ENCODE results near the gene DAPK3.

The DAPK3 gene

DNA sequence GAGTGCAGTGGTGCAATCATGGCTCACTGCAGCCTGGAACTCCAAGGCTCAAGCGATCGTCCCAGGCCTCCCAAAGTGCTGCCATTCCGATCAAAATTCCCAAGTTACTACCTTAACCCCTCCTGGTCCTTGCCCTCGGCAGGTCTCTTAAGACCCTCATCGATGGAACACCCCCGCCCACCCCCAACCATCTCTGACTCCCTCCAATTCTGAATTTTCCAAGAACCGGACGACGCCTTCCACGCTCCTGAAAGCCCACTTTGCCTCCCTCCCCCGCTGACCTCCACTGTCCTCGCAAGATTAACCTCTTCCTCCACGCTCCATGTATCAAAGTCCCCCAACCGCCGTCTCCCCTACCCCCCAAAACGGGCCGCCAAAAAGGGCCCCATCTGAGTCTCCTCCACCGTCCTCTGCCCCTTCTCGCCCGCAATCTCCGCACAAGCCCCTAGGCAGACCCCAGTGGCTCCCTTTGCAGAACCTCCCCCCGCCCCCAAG is 539 bp downstream of the DAPK3 start:
- TF ChIP-seq GATA3 (IDR thresholded peaks at IDR 0.05; ENCODE audit: low read depth, low read length), result no peak
- TF ChIP-seq GATA2 (IDR thresholded peaks at IDR 0.05; ENCODE audit: low read depth, low read length), result no peak

DNA sequence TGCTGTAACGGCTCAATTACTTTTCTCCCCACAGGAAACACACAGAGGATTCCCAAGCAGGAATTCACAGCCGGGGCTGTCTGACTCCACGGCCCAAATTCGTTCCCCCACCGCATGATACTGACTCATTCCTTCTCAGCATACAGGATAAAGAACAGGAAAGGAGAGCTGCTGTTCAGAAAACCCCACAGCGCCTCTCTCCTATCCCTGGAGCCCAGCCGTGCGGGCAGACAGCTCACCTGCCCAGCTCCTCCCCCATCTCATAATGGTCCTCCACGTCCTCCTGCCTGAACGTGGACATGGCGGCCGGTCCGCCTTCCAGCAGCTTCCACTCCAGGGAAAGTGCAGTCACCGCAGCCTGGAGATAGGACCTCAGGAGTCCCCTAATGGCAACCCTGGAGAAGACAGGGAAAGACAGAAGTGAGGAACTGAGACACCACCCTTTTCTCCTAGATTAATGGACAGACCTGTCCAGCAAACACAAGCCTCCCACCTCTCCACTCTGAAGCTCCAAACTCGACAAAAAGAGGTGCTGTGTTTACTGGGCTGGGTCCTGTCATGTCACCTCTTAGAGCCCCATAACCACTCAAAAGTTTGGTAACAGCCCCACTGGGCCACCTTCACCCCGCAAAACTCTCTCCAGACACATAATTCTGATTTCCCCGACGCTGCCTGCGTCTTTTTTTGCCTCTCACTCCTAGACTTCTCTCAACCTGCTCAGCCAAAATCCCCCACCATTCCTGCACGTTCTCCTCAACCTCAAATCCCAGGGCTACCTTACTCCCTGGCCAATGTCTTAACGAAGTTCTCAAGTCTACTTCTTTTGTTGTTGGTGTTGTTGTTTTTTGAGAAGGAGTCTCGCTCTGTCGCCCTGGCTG is 1.2 kb downstream of the DAPK3 start:
- TF ChIP-seq GATA3 (IDR thresholded peaks at IDR 0.05; ENCODE audit: low read depth, low read length) (no peak), GATA2 (IDR thresholded peaks at IDR 0.05; ENCODE audit: low read depth, low read length) (no peak)

DNA sequence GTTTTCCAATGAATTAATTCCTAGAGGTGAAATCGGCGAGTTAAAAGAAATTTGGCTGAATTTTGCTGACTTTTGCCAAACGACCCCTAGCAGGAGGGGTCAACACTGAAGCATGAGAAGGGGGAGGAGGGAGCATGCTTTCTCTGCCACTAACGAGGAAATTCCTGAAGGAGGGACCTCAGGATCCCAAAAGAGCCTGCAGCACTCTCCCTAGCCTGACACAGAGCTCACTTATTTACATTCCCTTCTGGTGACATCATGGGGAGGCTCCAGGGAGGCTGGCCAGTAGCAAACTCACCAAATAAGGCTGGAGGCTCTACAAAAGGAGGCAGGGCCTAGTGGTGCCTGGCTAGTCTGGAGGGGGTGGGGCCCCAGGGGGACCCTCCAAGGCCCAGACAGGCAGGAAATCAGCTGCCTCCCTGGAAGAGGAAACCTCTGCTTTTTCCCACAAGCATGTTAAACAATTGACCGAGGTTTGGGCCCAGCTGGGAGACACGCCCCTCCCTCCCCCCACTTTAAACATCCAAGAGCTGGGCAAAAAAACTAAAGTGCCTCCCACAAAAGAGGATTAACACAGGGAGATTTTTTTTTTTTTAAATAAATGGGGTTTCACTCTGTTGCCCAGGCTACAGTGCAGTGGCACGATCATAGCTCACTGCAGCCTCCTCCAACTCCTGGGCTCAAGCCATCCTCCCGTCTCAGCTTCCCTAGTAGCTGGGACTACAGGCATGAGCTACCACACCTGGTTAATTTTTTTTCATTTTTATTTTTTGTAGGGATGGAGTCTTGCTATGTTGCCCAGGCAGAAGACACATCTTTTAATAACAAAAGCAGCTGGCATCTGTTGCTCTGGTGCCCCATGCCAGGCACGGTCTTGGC is 2.1 kb downstream of the DAPK3 start:
- TF ChIP-seq GATA3 (IDR thresholded peaks at IDR 0.05; ENCODE audit: low read depth, low read length) (no peak), GATA2 (IDR thresholded peaks at IDR 0.05; ENCODE audit: low read depth, low read length) (no peak)

DNA sequence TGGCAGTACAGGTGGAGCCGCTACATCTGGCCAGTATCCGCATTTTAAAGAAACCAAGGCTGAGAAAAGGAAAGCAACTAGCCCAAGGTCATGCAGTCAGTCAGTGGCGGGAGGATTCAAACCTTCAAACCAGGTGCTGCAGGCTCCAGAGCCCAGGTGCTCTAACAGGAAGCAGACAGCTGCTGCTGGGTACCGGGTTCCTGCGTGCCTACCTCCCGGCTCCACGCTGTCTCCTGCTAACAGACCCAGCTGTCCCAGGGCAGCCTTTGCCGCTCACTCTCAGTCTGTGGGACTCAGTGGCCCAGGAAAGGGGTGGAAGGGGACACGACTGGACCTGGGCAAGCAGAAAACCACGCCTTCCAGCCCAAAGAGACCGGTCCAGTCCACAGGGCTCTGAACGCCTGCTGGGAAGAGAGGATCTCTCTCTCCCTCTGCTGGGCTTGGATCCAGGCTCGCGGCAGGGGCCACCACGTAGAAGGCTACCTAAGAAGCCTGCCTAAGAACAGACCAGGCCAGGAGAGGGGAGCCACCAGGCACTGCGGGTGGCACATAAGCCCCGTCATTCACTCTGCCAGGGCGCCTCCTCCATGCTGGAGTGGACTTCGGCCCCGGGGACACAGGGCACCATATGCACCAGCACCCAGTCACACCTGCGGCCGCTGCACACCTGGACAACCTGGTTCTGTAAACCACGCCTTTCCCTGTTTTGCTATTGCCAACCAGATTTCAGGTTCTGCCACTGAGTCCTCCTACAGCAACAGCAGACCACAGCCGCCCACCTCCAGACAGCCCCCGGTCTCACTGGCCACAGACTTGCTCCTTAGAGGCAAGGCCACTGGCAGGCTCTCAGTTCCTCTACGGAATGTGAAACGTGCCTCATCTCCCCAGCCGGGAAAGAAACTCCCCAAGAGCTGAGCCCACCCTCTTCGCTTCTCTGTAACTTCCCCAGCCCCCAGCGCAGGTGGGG is 4.6 kb downstream of the DAPK3 start:
- no peak for TF ChIP-seq GATA3 (IDR thresholded peaks at IDR 0.05; ENCODE audit: low read depth, low read length)
- TF ChIP-seq GATA2 (IDR thresholded peaks at IDR 0.05; ENCODE audit: low read depth, low read length), result no peak

DNA sequence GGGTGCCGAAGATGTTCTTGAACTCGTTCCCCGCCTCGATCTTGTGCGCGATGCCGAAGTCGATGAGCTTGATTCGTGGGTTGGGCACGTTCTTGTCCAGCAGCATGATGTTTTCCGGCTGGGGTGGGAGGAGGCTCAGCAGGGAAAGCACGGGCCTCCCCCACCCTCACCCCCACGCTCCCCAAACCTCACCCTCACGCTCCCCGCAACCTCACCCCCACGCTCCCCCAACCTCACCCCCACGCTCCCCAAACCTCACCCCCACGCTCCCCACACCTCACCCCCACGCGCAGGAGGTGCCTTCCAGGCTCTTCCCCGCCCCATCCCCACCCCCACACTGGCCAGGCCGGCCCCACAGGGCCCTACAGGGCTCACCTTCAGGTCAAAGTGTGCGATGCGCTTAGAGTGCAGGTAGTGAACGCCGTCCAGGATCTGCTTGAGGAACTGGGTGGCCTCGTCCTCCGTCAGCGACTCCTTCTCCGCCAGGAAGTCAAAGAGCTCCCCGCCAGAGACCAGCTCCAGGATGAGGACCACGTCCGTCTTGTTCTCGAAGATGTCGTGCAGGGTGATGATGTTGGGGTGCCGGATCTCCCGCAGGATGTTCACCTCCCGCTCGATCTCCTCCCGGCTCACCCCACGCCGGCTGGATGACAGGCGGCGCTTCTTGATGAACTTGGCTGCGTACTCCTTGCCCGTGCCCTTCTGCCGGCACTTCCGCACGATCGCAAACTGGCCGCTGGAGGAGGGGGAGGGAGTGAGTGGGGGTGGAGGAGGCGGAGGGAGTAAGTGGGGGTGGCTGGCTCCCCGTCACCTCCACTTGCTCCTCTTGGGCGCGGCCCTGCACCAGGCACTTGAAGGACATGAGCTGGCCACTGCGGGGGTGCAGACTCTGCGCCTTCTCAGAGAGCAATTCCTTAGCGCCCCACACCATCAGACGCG is 6.4 kb downstream of the DAPK3 start:
- no peak for TF ChIP-seq GATA3 (IDR thresholded peaks at IDR 0.05; ENCODE audit: low read depth, low read length)
- no peak for TF ChIP-seq GATA2 (IDR thresholded peaks at IDR 0.05; ENCODE audit: low read depth, low read length)

DNA sequence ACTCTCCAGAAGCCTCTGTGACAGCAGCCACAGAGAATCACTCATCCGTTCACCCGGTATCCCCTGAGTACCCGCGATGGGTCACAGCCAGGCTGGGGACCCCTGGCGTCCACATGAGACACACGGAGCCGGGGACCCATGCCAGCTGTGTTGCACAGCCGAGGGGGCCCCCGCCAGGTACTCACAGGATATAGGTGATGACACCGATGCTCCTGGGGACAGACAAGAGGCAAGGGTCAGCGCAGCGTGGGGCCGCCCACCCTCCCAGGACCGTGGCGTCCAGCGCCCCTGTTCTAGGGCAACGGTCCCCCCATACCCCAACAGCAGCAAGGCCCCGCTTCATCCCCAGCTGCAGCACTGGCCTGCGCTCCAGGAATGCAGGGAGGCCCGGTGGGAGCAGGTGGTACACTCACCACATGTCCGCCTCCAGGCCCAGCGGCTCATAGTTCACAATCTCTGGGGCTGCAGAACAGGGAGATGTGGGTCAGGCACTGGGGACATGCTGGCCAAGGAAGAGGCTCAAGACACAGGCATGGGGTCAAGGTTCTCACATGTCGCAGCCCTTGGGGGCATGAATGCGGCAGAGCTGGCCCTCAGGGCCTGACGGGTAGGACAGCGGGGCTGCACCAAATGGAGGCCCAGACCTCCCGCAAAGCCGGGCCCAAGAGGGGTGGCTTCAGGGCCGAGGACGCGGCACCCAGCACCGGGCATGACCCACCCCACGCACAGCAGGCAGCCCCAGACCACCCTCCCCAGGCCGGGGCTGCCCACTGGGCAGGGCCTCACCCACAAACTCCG is 7.2 kb downstream of the DAPK3 start:
- TF ChIP-seq GATA3 (IDR thresholded peaks at IDR 0.05; ENCODE audit: low read depth, low read length), result no peak
- no peak for TF ChIP-seq GATA2 (IDR thresholded peaks at IDR 0.05; ENCODE audit: low read depth, low read length)

DNA sequence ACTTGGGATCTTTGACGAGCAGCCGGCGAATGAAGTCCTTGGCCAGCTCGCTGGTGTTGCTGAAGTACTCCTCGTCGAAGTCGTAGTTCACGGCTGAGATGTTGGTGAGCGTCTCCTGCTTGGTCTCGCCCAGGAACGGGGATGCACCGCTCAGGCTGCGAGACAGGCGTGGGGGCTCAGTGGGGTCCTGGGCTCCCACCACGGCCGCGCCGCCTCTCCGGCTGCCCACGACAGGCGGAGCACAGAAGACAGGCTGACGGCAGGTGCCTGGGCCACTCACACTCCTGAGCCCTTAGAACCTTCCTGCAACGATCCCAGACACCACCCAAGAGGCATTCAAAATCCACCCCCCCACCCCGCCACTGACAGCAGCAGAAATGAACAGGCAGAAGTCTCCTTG is 9.9 kb downstream of the DAPK3 start:
- no peak for TF ChIP-seq GATA3 (IDR thresholded peaks at IDR 0.05; ENCODE audit: low read depth, low read length)
- no peak for TF ChIP-seq GATA2 (IDR thresholded peaks at IDR 0.05; ENCODE audit: low read depth, low read length)

DNA sequence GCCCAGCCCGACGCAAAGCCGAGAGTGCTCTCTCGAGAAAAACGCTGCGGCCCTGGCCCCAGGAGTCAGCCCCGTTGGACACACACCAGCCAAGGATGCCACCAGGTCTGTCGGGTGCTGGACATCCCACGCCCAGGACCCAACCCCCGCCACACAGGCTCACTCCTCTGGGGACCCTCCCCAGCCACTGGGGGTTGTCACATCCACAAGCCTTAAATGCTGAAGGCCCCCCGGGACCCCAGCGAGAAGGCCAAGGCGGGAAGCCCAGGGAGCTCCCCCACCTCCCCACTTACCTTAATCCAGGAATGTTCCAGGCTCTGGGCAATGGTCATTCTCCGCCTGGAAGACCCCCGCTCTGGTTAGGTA is 11.2 kb downstream of the DAPK3 start:
- TF ChIP-seq GATA3 (IDR thresholded peaks at IDR 0.05; ENCODE audit: low read depth, low read length), result no peak

DNA sequence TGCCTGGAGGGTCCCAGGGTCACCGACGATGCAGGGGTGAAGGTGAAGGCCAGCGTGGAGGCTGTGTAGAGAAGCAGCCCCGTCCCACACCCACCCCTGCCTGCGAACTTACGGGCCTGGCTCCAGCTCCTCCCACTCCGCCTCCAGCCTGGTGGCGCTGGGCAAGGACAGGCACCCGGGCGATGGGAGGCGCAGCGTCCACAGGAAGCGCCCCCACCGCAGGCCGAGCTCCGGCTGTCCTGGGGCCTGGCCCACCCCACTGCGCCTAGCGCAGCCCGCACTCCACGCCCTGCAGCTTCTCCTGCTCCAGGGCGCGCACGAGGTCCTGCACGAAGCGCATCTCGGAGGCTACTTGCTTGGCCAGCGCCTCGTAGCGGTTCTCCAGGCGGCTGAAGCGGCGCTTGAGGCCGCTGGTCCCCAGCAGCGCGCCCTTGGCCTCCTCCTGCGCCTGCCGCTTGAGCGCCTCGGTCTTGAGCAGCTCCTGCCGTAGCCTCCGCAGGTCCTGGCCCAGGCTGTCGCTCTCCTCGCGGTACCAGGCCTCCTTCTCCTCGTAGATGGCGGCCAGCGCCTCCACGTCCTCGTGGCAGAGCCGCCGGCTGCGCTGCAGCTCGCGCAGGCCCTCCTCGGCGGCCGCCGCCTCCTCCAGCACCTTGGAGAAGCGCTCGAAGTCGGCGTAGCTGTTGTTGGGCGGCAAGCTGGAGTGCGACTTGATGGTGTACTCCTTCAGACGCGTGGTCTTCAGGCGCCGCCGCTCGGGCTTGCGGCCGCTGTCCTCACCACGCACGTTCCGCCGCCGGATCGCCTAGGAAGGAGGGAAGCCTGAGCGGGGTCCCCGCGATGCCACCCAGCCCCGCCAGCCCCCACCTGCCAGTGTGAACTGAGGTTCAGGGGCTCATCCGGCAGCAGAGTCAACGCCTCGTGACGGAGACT is 11.8 kb downstream of the DAPK3 start:
- TF ChIP-seq GATA3 (IDR thresholded peaks at IDR 0.05; ENCODE audit: low read depth, low read length) (no peak), GATA2 (IDR thresholded peaks at IDR 0.05; ENCODE audit: low read depth, low read length) (no peak)

DNA sequence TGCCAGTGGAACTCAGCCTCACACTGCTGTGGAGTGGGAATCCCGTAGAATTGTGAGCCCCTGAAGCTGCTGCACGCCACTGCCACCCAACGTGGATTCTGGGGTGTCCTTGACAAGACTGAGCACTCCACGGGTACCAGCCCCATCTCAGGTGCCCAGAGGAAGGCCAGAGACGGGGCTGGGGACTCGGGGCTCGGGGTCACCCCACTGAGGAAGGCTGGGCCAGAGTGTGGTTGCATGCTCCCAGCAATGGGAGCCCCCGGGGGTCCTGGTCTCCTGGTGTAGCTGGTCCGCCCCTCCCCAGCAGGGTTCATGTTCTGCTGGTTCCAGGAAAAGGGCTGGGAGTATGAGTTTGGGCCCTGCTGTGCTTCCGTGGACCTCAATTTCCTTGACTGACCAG is 15.2 kb downstream of the DAPK3 start:
- no peak for TF ChIP-seq GATA2 (IDR thresholded peaks at IDR 0.05; ENCODE audit: low read depth, low read length)
- no peak for TF ChIP-seq GATA3 (IDR thresholded peaks at IDR 0.05; ENCODE audit: low read depth, low read length)

DNA sequence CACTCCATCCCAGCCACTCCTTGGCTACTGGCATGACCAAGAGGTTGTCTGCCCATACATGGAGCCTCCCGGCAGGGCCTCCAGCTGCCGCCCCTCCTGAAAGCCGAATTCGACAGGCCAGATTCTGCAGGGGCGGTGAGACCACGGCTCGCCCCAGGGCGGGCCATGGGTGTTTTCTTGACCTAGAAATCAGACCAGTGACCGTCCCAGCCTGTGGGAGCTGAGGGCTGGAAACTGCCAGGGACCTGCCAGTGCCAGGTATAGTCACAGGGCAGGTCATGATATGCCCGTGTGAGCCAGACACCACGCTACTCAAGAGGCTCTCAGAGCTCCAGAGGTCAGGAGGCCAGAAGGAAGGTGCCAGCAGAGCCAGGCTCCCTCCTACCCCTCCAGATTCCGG is 16.8 kb downstream of the DAPK3 start:
- no peak for TF ChIP-seq GATA2 (IDR thresholded peaks at IDR 0.05; ENCODE audit: low read depth, low read length)
- no peak for TF ChIP-seq GATA3 (IDR thresholded peaks at IDR 0.05; ENCODE audit: low read depth, low read length)
